HG03575 (cell line): Measurements from ENCODE around the gene ARHGAP27.

Experiments used
- ATAC-seq: cut with Tn5 transposase; IDR thresholded peaks from one replicate; pipeline ENCODE4 v1.9.1; 2021; ENCODE audit not compliant: unreplicated experiment, insufficient number of reproducible peaks, low FRiP score; ENCODE audit errors: extremely low read depth

ARHGAP27 gene

GRCh38 chr17:45376171-45377005 is 56.3 kb downstream of the ARHGAP27 start:
- ATAC-seq = no peak

GRCh38 chr17:45374501-45374900 is 58.2 kb downstream of the ARHGAP27 start:
- ATAC-seq = no peak

- no peak for ATAC-seq
Observed at GRCh38 chr17:45372325-45372869, 60.3 kb downstream of the ARHGAP27 start.

- ATAC-seq = no peak
Observed at GRCh38 chr17:45371414-45372324, 61.0 kb downstream of the ARHGAP27 start.

GRCh38 chr17:45370949-45371413 is 61.7 kb downstream of the ARHGAP27 start:
- no peak for ATAC-seq

GRCh38 chr17:45369421-45369820 is 63.2 kb downstream of the ARHGAP27 start:
- ATAC-seq = no peak

- ATAC-seq = no peak
Observed at GRCh38 chr17:45368651-45369050, 64.0 kb downstream of the ARHGAP27 start.

GRCh38 chr17:45367216-45367615 is 65.5 kb downstream of the ARHGAP27 start:
- ATAC-seq = no peak

- no peak for ATAC-seq
Observed at GRCh38 chr17:45366691-45367090, 66.0 kb downstream of the ARHGAP27 start.

GRCh38 chr17:45366049-45366448 is 66.6 kb downstream of the ARHGAP27 start:
- no peak for ATAC-seq

GRCh38 chr17:45364531-45365390 is 67.9 kb downstream of the ARHGAP27 start:
- ATAC-seq = no peak

GRCh38 chr17:45363498-45363897 is 69.2 kb downstream of the ARHGAP27 start:
- ATAC-seq = no peak

- no peak for ATAC-seq
Observed at GRCh38 chr17:45361976-45362375, 70.7 kb downstream of the ARHGAP27 start.

- no peak for ATAC-seq
Observed at GRCh38 chr17:45361451-45361850, 71.2 kb downstream of the ARHGAP27 start.

- no peak for ATAC-seq
Observed at GRCh38 chr17:45357364-45357997, 75.2 kb downstream of the ARHGAP27 start.

- ATAC-seq = no peak
Observed at GRCh38 chr17:45355087-45355486, 77.6 kb downstream of the ARHGAP27 start.

GRCh38 chr17:45353043-45353442 is 79.6 kb downstream of the ARHGAP27 start:
- ATAC-seq = no peak

GRCh38 chr17:45351831-45352230 is 80.8 kb downstream of the ARHGAP27 start:
- ATAC-seq = no peak
